AG10803 (cell line): ENCODE data around the gene ATR.
"Not testable (repeated sequence)": the region's sequence is repeated elsewhere in the genome, so short reads cannot be mapped to it uniquely, and the experiment has no call there.

Experiments used
- DNase-seq: peaks from one replicate; pipeline ENCODE4 v3.0.0; 2010; ENCODE audit warnings: low read depth
- H3K4me3 ChIP-seq: 2 replicates; pipeline ENCODE4 v1.5.1; 2011; ENCODE audit warnings: mild to moderate bottlenecking, low read length, control low read depth
- CTCF ChIP-seq: conservative IDR thresholded peaks from 2 replicates; pipeline ENCODE4 v1.5.1; 2011; ENCODE audit warnings: mild to moderate bottlenecking, low read length, control low read depth, inconsistent platforms

Gene ATR

DNA sequence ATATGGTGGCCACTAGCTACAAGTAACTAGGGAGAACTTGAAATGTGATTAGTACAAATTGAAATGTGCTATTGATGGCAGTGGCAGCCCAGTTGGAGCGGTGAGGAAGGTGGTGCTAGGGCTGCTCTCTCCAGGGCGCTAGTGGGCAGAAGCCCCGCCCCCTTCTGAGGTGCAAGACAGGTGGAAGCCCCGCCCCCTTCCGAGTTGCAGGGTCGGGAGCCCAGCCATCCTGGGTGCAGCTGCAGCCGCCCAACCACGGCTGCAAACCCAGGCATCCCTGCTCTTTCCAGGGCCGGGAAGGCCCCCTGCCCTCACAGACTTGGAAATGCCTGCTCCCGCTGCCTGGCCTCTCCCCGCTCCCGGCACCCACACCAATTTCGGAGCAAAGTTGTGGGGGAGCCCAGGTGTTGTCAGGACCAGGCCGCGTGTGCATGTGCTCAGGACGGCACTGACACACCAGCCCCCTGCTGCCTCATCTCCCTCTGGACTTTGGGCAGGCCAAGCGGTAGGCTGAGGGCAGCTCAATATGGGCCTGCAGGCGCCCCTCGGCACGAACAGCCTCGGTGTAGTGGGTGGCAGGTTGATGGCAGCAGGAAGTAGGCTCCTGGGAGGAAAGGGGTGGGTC, 10.0 kb downstream of the ATR start:
- TF ChIP-seq CTCF: no peak
- H3K4me3 ChIP-seq: no peak overlapping the region
- DNase-seq: no peak

- DNase-seq: no peak
- no peak for TF ChIP-seq CTCF
- no peak overlapping the region for H3K4me3 ChIP-seq
These were observed 12.4 kb downstream of the ATR start for GRCh38 chr3:142566096-142566495.

GRCh38 chr3:142563496-142563997, 15.0 kb downstream of the ATR start:
- no peak for TF ChIP-seq CTCF
- DNase-seq: no peak
- no peak overlapping the region for H3K4me3 ChIP-seq

GRCh38 chr3:142560118-142560517, 18.4 kb downstream of the ATR start:
- DNase-seq: no peak
- no peak overlapping the region for H3K4me3 ChIP-seq
- TF ChIP-seq CTCF: no peak

GRCh38 chr3:142553741-142554140, 24.8 kb downstream of the ATR start:
- H3K4me3 ChIP-seq: no peak overlapping the region
- no peak for TF ChIP-seq CTCF
- no peak for DNase-seq

DNA sequence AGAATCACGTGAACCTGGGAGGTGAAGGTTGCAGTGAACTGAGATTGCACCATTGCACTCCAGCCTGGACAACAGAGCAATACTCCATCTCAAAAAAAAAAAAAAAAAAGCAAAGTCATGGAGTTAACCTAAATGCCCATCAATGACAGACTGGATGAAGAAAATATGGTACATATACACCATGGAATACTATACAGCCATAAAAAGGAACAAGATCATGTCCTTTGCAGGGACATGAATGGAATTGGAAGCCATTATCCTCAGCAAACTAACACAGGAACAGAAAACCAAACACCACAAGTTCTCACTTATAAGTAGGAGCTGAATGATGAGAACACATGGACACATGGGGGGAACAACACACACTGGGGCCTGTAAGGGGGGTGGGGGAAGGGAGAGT, 26.0 kb downstream of the ATR start:
- not testable (repeated sequence) for H3K4me3 ChIP-seq, DNase-seq

- DNase-seq: no peak
- no peak overlapping the region for H3K4me3 ChIP-seq
- no peak for TF ChIP-seq CTCF
These were observed 28.5 kb downstream of the ATR start for GRCh38 chr3:142549986-142550385.
